ENCODE results near the gene GRIN1.
"Not testable (repeated sequence)": the region's sequence is repeated elsewhere in the genome, so short reads cannot be mapped to it uniquely, and the experiment has no call there.

Gene GRIN1

GRCh38 chr9:137128862-137129455 lies 10.0 kb upstream of the GRIN1 start:
- peak; percentile 40 for DNase-seq (ENCODE audit: low spot score)

- DNase-seq (ENCODE audit: low spot score): peak; percentile 96
These were observed 9.3 kb upstream of the GRIN1 start for GRCh38 chr9:137129456-137130175.

- no peak for DNase-seq (ENCODE audit: low spot score)
These were observed 8.7 kb upstream of the GRIN1 start for GRCh38 chr9:137130176-137130755.

GRCh38 chr9:137134191-137134590 lies 4.8 kb upstream of the GRIN1 start:
- no peak for DNase-seq (ENCODE audit: low spot score)

- not testable (repeated sequence) for DNase-seq (ENCODE audit: low spot score)
These were observed 3.8 kb upstream of the GRIN1 start for GRCh38 chr9:137135154-137135553.

- DNase-seq (ENCODE audit: low spot score): peak; percentile 28
These were observed 2.6 kb upstream of the GRIN1 start for GRCh38 chr9:137136261-137136880.

GRCh38 chr9:137136881-137137607 lies 1.9 kb upstream of the GRIN1 start:
- no peak for DNase-seq (ENCODE audit: low spot score)

GRCh38 chr9:137138058-137138721 lies 764 bp upstream of the GRIN1 start:
- no peak for DNase-seq (ENCODE audit: low spot score)

GRCh38 chr9:137139468-137140150 lies 655 bp downstream of the GRIN1 start:
- no peak for DNase-seq (ENCODE audit: low spot score)

GRCh38 chr9:137140151-137141012 lies 1.4 kb downstream of the GRIN1 start:
- DNase-seq (ENCODE audit: low spot score): no peak

GRCh38 chr9:137141050-137141810 lies 2.3 kb downstream of the GRIN1 start:
- no peak for DNase-seq (ENCODE audit: low spot score)

GRCh38 chr9:137141976-137142936 lies 3.3 kb downstream of the GRIN1 start:
- DNase-seq (ENCODE audit: low spot score): no peak

- no peak for DNase-seq (ENCODE audit: low spot score)
These were observed 4.5 kb downstream of the GRIN1 start for GRCh38 chr9:137143459-137143858.

- DNase-seq (ENCODE audit: low spot score): no peak
These were observed 7.0 kb downstream of the GRIN1 start for GRCh38 chr9:137145731-137146526.

- DNase-seq (ENCODE audit: low spot score): no peak
These were observed 7.6 kb downstream of the GRIN1 start for GRCh38 chr9:137146527-137146918.

- DNase-seq (ENCODE audit: low spot score): no peak
These were observed 8.3 kb downstream of the GRIN1 start for GRCh38 chr9:137147091-137147792.

- no peak for DNase-seq (ENCODE audit: low spot score)
These were observed 8.8 kb downstream of the GRIN1 start for GRCh38 chr9:137147793-137148160.

All from hematopoietic multipotent progenitor cell treated with erythropoietin and hydrocortisone succinate and interleukin-3 and kit ligand, for 17 days (in vitro differentiated cells).